SK-N-MC (cell line): ENCODE data around the gene SCIN.
"Not testable (repeated sequence)": the region's sequence is repeated elsewhere in the genome, so short reads cannot be mapped to it uniquely, and the experiment has no call there.

ENCODE experiments used
- DNase-seq: peaks from one replicate; pipeline ENCODE4 v3.0.0-alpha.2; 2011; ENCODE audit warnings: low read depth, low spot score
- H3K27ac ChIP-seq: fragments of 200-600 bp; sonication (generic); 2 replicates; pipeline ENCODE4 v1.5.1; 2016; ENCODE audit warnings: mixed run types
- H3K36me3 ChIP-seq: fragments of 200-600 bp; sonication (generic); 2 replicates; pipeline ENCODE4 v1.6.1; 2017; ENCODE audit warnings: antibody characterized with exemption, low read length, mixed read lengths; ENCODE audit not compliant: insufficient read depth
- H3K4me3 ChIP-seq: fragments of 200-600 bp; sonication (generic); 2 replicates; pipeline ENCODE4 v1.5.1; 2016
- H3K9ac ChIP-seq: fragments of 200-600 bp; sonication (generic); 2 replicates; pipeline ENCODE4 v1.8.0; 2017; ENCODE audit warnings: mixed run types, mixed read lengths; ENCODE audit not compliant: insufficient read length
- H3K9me3 ChIP-seq: fragments of 200-600 bp; sonication (generic); 2 replicates; pipeline ENCODE4 v1.6.1; 2017; ENCODE audit warnings: low read depth, mild to moderate bottlenecking, antibody characterized with exemption, low read length, moderate library complexity, mixed read lengths
- EZH2 ChIP-seq: fragments of 200-600 bp; sonication (generic); IDR thresholded peaks from one replicate; pipeline ENCODE4 v1.6.1; 2017; ENCODE audit warnings: antibody characterized with exemption
- FOXP2 ChIP-seq: optimal IDR thresholded peaks from 2 replicates; pipeline ENCODE3; 2011; ENCODE audit warnings: mild to moderate bottlenecking, moderate library complexity; ENCODE audit not compliant: insufficient read depth; ENCODE audit errors: extremely low read length, control extremely low read depth
- POLR2AphosphoS5 ChIP-seq: IDR thresholded peaks from 2 replicates; pipeline ENCODE4 v1.6.1; 2012; ENCODE audit warnings: mild to moderate bottlenecking, low read depth, low read length, borderline replicate concordance

Gene SCIN

GRCh38 chr7:12661581-12661980 lies 91.1 kb downstream of the SCIN start:
- Histone ChIP-seq H3K27ac (no peak overlapping the region), H3K36me3 (no peaks in the 10 kb centered on the region), H3K4me3 (no peak overlapping the region), H3K9ac (no peak overlapping the region), H3K9me3 (no peaks in the 10 kb centered on the region)
- TF ChIP-seq FOXP2 (no peak), POLR2AphosphoS5 (no peak), EZH2 (no peak)
- DNase-seq = no peak

DNA sequence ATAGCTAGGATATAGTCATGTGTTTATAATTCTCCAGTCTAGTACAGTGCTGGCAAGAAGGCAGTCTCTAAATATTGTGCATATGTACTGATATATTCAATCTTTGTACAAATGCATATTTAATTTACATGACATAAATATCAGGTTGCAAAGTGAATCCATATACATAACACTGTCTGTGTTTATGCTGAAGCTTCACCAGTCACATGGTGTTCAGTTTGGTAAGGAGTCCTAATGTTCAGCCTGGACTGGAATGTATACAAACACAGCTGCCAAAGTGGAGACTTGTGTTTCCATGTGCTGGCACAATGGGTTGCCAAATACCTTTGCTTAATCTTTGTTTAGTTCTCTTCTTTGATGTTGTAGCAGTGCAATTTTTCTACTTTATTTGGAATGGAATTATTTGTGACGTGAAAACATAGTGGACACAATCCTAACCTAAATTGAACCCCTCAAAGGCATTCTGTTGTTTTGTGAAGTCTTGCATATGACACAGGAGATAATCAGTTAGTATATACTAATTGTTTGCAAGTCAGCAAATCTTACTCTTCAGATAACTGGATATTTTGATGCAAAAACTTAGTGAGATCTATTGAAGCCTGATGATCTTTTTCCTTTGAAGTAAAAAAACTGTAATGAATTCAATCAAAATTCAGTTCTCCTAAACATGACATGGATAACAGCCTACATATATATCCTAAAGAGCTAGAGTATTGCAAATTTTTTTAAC lies 99.6 kb downstream of the SCIN start:
- no peak for DNase-seq
- no peak overlapping the region for H3K27ac ChIP-seq
- TF ChIP-seq EZH2 (no peak), FOXP2 (no peak), POLR2AphosphoS5 (no peak)
- H3K4me3 ChIP-seq = no peak overlapping the region
- no peaks in the 10 kb centered on the region for H3K9me3 ChIP-seq
- no peak overlapping the region for H3K9ac ChIP-seq
- no peaks in the 10 kb centered on the region for H3K36me3 ChIP-seq

DNA sequence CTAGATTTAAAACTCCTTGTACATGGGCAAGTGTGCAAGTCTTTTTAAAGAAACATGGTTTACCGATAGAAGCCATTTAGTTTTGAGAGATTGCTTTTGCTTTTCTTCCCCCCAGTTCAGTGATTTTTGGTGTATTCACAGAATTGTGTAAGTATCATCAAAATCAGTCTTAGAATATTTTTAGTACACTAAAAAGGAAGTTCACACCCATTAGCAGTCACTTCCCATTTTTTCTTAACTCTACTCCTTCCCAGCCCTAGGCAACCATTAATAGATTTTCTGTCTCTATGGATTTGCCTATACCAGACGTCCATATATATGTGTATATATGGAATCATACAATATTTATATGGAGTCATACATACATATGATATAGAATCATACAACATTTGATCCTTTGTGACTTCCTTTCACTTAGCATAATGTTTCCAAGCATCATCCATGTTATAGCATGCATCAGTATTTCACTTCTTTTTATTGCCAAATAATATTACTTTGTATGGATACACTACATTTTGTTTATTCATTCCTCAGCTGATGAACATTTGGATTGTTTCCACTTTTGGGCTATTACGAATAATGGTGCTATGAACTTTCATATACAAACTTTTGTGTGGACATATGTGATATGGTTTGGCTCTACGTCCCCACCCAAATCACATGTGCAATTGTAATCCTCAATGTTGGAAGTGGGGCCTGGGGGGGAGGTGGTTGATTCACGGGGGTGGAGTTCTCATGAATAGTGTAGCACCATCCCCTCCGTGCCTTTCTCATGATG lies 100.4 kb downstream of the SCIN start:
- TF ChIP-seq EZH2 = no peak
- no peak for TF ChIP-seq FOXP2
- TF ChIP-seq POLR2AphosphoS5 = no peak
- Histone ChIP-seq H3K4me3 (no peak overlapping the region), H3K9me3 (no peaks in the 10 kb centered on the region), H3K36me3 (no peaks in the 10 kb centered on the region), H3K27ac (no peak overlapping the region), H3K9ac (no peak overlapping the region)
- DNase-seq = no peak

GRCh38 chr7:12673436-12673835 lies 102.9 kb downstream of the SCIN start:
- DNase-seq, H3K9me3 ChIP-seq, H3K4me3 ChIP-seq, H3K36me3 ChIP-seq, H3K9ac ChIP-seq, H3K27ac ChIP-seq: not testable (repeated sequence)

DNA sequence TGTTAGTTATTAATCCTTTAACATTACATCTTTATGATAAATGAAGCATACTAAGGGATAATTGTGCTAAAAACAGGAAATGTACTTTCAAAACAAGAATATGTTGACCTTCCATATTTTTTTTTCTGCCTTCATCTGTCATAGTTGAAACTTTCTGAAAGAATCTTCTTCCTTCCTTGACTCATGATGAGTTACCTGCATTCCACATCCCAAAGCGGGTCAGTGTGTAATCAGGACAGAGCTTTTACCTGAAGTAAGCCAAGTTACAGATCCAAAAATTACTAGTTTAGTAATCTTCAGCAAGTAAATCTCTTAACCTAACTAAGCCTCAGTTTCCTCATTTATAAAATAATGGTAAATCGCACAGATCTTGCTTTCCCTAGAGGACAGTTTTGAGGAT lies 103.5 kb downstream of the SCIN start:
- no peaks in the 10 kb centered on the region for H3K36me3 ChIP-seq
- no peak for DNase-seq
- no peak overlapping the region for H3K27ac ChIP-seq
- H3K9me3 ChIP-seq = no peaks in the 10 kb centered on the region
- TF ChIP-seq FOXP2 (no peak), POLR2AphosphoS5 (no peak)
- no peak overlapping the region for H3K9ac ChIP-seq
- H3K4me3 ChIP-seq = no peak overlapping the region

DNA sequence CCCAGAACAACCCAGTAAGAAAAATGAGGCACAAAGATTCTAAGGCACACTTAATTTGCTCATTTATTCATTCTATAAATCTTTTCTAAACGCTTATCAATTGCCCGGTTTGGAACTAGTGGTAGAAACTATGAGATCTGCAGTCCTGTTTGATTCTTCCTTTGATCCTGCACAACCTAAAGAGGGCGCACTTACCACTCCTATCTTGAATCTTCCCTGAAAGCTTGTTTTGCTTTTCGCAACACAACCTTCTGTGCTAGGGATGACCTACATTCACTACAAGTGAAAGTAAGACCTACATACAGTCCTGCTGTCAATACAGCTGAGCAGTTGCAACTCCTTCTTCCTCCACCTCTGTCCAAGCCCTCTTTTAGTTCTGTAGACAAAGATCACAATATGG lies 104.3 kb downstream of the SCIN start:
- no peak for DNase-seq
- TF ChIP-seq FOXP2 (no peak), POLR2AphosphoS5 (no peak), EZH2 (no peak)
- H3K27ac ChIP-seq = no peak overlapping the region

DNA sequence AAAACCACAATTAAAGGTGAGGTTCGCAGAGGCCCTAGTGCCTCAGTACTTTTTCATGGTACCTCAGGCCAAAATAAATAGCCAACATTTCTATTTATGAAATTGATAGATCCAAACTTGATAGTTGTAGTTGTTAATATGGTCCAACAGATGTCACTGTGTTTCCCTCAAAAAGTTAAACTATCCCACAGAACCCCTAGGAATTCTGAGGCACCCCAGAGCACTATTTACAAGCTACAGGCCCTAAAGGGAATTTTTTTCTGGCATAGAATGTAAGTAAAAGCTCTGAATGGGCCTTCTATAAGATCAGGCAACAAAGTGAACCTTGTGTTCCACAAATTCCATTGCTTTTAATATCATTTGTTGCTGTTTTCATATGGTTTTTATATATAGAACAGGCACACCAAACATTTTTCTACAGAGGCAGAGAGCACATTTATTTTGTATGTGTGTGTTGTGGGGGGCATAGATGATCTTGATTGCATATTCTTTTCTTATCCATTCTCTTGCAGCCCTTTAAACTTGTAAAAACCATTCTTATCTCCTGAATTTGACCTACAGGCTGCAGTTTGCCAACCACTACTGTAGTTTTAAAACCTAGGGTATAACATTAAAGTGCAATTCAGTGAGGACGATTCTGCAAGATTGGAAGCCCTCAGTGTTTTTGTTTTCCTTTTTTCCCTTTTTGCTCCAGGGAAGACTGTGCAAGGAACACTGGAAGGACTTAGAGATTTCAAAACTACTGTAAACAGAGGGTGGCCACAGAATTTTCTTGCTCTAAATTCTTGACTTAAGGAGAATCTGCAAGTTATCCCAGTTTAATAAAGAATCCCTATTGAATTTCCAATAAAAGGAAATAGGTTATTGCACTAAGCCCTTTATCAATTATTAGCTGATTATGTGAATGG lies 113.4 kb downstream of the SCIN start:
- H3K27ac ChIP-seq = no peak overlapping the region
- no peak for TF ChIP-seq EZH2
- no peak for TF ChIP-seq POLR2AphosphoS5
- TF ChIP-seq FOXP2 = no peak
- no peak overlapping the region for H3K9ac ChIP-seq
- H3K9me3 ChIP-seq = no peaks in the 10 kb centered on the region
- DNase-seq = peak; percentile 30
- no peaks in the 10 kb centered on the region for H3K36me3 ChIP-seq
- H3K4me3 ChIP-seq = no peak overlapping the region

More for the DNA sequence above, 104.3 kb downstream of the SCIN start:
- Histone ChIP-seq H3K4me3 (no peak overlapping the region), H3K9me3 (no peaks in the 10 kb centered on the region), H3K9ac (no peak overlapping the region), H3K36me3 (no peaks in the 10 kb centered on the region)

GRCh38 chr7:12684733-12685132 lies 114.2 kb downstream of the SCIN start:
- H3K9me3 ChIP-seq = no peaks in the 10 kb centered on the region
- H3K27ac ChIP-seq = no peak overlapping the region
- TF ChIP-seq EZH2 (no peak), POLR2AphosphoS5 (no peak), FOXP2 (no peak)
- H3K4me3 ChIP-seq = no peak overlapping the region
- H3K36me3 ChIP-seq = no peaks in the 10 kb centered on the region
- H3K9ac ChIP-seq = no peak overlapping the region
- no peak for DNase-seq
